ENCODE results near the gene DUSP22.

- TF ChIP-seq CTCF (conservative IDR thresholded peaks at IDR 0.05), result no peak
- TF ChIP-seq ZFX (IDR thresholded peaks at IDR 0.05), result no peak
Measured at GRCh38 chr6:321536-322258, 29.4 kb downstream of the DUSP22 start.
